Loucy (cell line): ENCODE data around the gene MRI1.
A peak's percentile ranks its signal among the peaks of the same experiment; 100 is the strongest.

ENCODE experiments used
- H2AFZ ChIP-seq: fragments of 200-600 bp; sonication (generic); 2 replicates; pipeline ENCODE4 v1.6.0; 2016; ENCODE audit warnings: antibody characterized with exemption, mild to moderate bottlenecking, low read length, moderate library complexity
- H3F3A ChIP-seq: fragments of 200-600 bp; 2 replicates; pipeline ENCODE4 v1.6.0; 2016; ENCODE audit warnings: antibody characterized with exemption, low read depth, mild to moderate bottlenecking
- H3K27me3 ChIP-seq: fragments of 200-600 bp; sonication (generic); 2 replicates; pipeline ENCODE4 v1.6.1; 2014; ENCODE audit warnings: low read length, mild to moderate bottlenecking; ENCODE audit not compliant: insufficient read depth, poor library complexity, severe bottlenecking
- H3K36me3 ChIP-seq: fragments of 200-600 bp; sonication (generic); 2 replicates; pipeline ENCODE4 v1.6.1; 2016; ENCODE audit warnings: low read length; ENCODE audit not compliant: insufficient read depth
- H3K4me1 ChIP-seq: fragments of 200-600 bp; sonication (generic); 2 replicates; pipeline ENCODE4 v1.5.1; 2014; ENCODE audit warnings: low read length, mild to moderate bottlenecking; ENCODE audit not compliant: insufficient read depth, poor library complexity, severe bottlenecking
- H3K4me2 ChIP-seq: fragments of 200-600 bp; sonication (generic); 2 replicates; pipeline ENCODE4 v1.6.0; 2014; ENCODE audit warnings: antibody characterized with exemption, low read length, low read depth, mild to moderate bottlenecking; ENCODE audit not compliant: poor library complexity, severe bottlenecking
- H3K4me3 ChIP-seq: fragments of 200-600 bp; sonication (generic); 2 replicates; pipeline ENCODE4 v1.5.1; 2014; ENCODE audit warnings: low read length, mild to moderate bottlenecking, mixed read lengths; ENCODE audit not compliant: poor library complexity, severe bottlenecking
- H3K79me2 ChIP-seq: fragments of 200-600 bp; sonication (generic); 2 replicates; pipeline ENCODE4 v1.6.1; 2014; ENCODE audit warnings: low read length; ENCODE audit not compliant: insufficient read depth
- H3K9ac ChIP-seq: fragments of 200-600 bp; sonication (generic); 2 replicates; pipeline ENCODE4 v1.6.0; 2014; ENCODE audit warnings: mild to moderate bottlenecking, low read depth, low read length, moderate library complexity; ENCODE audit not compliant: poor library complexity, severe bottlenecking
- H3K9me2 ChIP-seq: fragments of 200-600 bp; sonication (generic); replicated peaks from 2 replicates; pipeline ENCODE4 v1.6.1; 2016; ENCODE audit warnings: low read depth, low read length, mixed read lengths
- H3K9me3 ChIP-seq: fragments of 200-600 bp; sonication (generic); 2 replicates; pipeline ENCODE4 v1.6.1; 2014; ENCODE audit warnings: mild to moderate bottlenecking, antibody characterized with exemption, low read length, low read depth; ENCODE audit not compliant: insufficient read depth
- H4K20me1 ChIP-seq: fragments of 200-600 bp; sonication (generic); 2 replicates; pipeline ENCODE4 v1.6.0; 2014; ENCODE audit warnings: antibody characterized with exemption, low read length, mild to moderate bottlenecking; ENCODE audit not compliant: insufficient read depth, poor library complexity, severe bottlenecking
- CTCF ChIP-seq: fragments of 200-600 bp; sonication (generic); conservative IDR thresholded peaks from 2 replicates; pipeline ENCODE4 v1.5.1; 2014; ENCODE audit warnings: mild to moderate bottlenecking, antibody characterized with exemption, low read length
- EZH2phosphoT487 ChIP-seq: fragments of 200-600 bp; IDR thresholded peaks from 2 replicates; pipeline ENCODE4 v1.6.1; 2018; ENCODE audit warnings: antibody characterized with exemption, mild to moderate bottlenecking, moderate library complexity, borderline replicate concordance

MRI1 gene

DNA sequence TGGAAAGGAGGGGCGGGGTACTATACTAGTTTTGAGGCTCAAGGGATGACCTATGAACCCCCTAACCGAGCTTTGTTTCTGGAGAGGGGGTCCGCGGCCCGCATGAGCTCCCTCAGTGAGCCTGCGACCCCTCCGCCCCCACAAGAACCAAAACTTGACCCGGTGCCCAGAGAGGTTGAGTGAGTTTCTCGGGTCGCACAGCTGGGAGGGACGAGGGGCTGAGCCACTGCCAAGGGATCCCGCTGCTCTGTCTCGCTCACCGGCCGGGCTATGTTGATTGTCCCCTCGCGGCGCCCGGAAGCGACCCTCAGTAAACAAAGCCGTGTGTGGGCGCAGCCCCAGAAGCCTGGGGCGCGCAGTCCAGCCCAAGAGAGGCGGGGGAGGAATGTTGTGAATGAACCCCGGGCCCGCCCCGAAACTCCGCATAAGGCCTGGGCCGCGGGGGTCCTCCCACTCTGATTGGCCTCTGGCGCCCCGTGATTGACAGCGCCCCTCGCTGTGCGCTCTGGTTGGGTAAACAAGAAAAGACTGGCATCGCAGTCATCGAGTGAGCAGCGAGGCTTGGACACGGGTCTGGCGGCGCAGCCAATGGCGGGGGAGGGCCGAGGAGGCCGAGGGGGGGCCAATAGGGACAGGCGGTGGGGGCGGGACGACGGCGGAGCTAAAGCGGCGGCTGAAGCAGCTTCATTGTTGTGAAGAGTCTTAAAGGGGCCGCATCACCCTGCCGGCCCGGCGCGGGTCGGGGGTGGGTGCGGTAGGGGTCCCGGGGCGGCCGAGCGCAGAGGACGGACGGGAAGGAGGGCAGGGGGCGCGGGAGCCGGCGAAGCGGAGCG lies 30.7 kb downstream of the MRI1 start, which contains the start of gene ZSWIM4:
Gene ZSWIM4 (plus strand): TSS at position 687 of the 833 bp plus-strand sequence. CDS start 206 bp downstream, outside the sequence.
- no peaks in the 10 kb centered on the region for H3K9me2 ChIP-seq

DNA sequence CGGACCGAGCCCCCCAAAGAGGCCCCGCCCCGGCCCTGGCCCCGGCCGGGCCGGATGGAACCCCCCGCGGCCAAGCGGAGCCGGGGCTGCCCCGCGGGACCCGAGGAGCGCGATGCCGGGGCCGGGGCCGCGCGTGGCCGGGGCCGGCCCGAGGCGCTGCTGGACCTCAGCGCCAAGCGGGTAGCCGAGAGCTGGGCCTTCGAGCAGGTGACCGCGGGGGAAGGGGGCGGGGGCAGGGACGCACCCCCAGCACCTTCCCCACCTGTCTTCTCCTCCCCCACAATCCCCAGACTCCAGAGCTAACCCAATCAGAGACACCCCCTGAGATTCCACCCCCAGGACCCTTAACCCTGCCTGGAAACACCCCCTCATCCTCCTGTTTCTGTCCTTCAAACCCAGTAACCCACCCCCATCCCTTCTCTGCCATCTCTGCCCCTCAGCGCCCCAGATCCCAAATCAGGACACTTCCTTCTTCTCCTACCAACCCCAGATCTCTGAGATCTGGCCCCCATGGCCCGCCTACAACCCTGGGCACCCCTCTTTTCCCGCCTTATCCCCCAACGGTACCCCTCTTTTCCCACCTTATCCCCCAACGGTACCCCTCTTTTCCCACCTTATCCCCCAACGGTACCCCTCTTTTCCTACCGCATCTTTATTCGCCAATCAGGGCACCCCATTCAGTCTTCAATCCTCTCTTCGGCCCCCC lies 31.4 kb downstream of the MRI1 start:
- Histone ChIP-seq H3K9me2 (no peaks in the 10 kb centered on the region), H3K9ac (peak overlapping the region; percentile 78), H4K20me1 (no peaks in the 10 kb centered on the region), H3F3A (no peaks in the 10 kb centered on the region), H3K4me3 (peak overlapping the region; percentile 90), H3K36me3 (no peaks in the 10 kb centered on the region), H3K4me1 (peaks cover 19% of the 10 kb centered on the region), H3K27me3 (no peaks in the 10 kb centered on the region), H3K9me3 (no peaks in the 10 kb centered on the region), H3K79me2 (peaks cover 16% of the 10 kb centered on the region; the same call in 1 of the 2 replicates), H2AFZ (peak overlapping the region; percentile 85; the same call in 1 of the 2 replicates), H3K4me2 (peak overlapping the region; percentile 82)
- TF ChIP-seq EZH2phosphoT487 (no peak), CTCF (no peak)

More for the DNA sequence above, 30.7 kb downstream of the MRI1 start, which contains the start of gene ZSWIM4:
- Histone ChIP-seq H3K36me3 (no peaks in the 10 kb centered on the region), H3K27me3 (no peaks in the 10 kb centered on the region), H3K4me2 (peak within 1 kb of the TSS; percentile 88), H4K20me1 (no peaks in the 10 kb centered on the region), H3K4me1 (peaks cover 19% of the 10 kb centered on the region), H3K9ac (peak within 1 kb of the TSS; percentile 78), H2AFZ (peak within 1 kb of the TSS; percentile 98), H3F3A (no peaks in the 10 kb centered on the region), H3K9me3 (no peaks in the 10 kb centered on the region), H3K4me3 (peak within 1 kb of the TSS; percentile 90), H3K79me2 (peaks cover 16% of the 10 kb centered on the region; the same call in 1 of the 2 replicates)
- TF ChIP-seq CTCF (no peak), EZH2phosphoT487 (no peak)

DNA sequence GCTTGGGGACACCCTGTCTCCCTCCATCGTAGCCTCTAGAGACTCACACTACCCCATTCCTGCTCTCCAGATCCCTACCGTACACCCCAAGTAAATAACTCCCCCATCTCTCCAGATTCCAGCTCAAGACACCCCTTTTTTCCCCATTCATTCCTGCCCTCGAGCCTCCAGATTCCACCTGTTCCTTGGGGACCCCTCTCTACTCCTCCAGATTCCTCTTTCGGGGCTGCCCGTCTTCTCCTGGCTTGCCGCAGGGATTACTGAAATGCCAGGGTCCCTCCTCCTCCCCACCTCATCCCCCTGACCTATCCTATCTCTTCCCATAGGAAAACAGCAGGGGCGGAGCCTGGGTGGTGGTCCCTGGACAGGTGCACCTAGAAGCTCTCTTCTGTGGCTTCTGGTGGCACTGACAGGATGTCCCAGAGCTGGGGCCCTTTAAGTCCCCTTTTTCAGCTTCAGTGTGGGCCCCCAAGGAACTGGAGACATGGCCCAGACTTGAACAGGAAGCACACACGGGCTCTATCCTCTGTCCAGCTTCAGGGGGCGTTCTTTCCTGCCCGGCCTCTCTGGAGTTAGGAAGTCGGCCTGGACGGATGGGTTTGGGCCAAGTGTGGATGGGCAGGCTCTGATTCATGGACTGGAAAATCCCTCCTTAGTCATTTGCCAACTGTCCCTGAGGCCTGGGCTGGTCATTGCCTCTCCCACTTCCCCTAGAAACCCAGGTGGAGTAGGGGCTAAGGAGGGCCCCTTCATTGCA lies 32.2 kb downstream of the MRI1 start:
- peaks cover 19% of the 10 kb centered on the region for H3K4me1 ChIP-seq
- no peak overlapping the region for H2AFZ ChIP-seq
- H3K9me3 ChIP-seq, result no peaks in the 10 kb centered on the region
- TF ChIP-seq CTCF, result no peak
- TF ChIP-seq EZH2phosphoT487, result no peak
- peak overlapping the region; percentile 78 for H3K9ac ChIP-seq
- no peaks in the 10 kb centered on the region for H4K20me1 ChIP-seq
- no peaks in the 10 kb centered on the region for H3K9me2 ChIP-seq
- peaks cover 16% of the 10 kb centered on the region; the same call in 1 of the 2 replicates for H3K79me2 ChIP-seq
- no peaks in the 10 kb centered on the region for H3F3A ChIP-seq
- no peaks in the 10 kb centered on the region for H3K27me3 ChIP-seq
- peak overlapping the region; percentile 90 for H3K4me3 ChIP-seq
- peak overlapping the region; percentile 82 for H3K4me2 ChIP-seq
- no peaks in the 10 kb centered on the region for H3K36me3 ChIP-seq
